ENCODE results near the gene WDR27.

DNA sequence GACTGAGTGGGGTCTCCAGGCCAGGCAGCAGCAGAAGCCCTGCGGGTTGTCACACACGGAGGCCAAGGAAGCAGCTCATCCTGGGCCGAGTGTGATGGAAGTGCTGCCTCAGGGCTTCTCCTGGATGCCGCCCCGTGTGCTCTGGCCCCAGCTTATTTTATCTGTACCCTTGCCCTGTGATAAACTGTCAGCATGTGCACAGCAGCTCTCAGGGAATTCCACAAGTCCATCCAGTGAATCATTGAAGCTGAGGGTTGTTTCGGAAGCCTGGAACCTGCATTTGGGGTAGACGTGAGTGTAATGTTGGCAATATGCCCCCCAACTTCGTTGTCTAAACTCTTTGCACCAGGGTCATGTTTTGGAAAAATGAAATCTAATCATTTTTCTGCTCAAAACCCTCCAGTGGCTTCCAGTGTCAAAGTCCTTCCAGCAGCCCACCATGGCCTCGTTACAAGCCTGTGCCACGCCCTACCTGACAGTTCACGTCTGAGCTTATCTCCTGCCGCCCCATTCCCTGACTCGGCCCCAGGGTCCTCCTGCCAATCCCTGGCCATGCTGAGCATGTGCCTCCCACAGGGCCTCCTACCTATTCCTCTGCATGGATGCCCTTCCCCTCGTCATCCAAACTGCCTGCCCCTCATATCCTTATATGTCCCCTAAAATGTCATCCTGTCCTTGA lies 280.1 kb downstream of the WDR27 start:
- TF ChIP-seq CTCF (IDR thresholded peaks at IDR 0.05) (no peak), POLR2A (IDR thresholded peaks at IDR 0.05) (no peak)

Measured in heart left ventricle (tissue), 13 donors.